Measurements from ENCODE around the gene FGF12.
A peak's percentile ranks its signal among the peaks of the same experiment; 100 is the strongest.

FGF12 gene

DNA sequence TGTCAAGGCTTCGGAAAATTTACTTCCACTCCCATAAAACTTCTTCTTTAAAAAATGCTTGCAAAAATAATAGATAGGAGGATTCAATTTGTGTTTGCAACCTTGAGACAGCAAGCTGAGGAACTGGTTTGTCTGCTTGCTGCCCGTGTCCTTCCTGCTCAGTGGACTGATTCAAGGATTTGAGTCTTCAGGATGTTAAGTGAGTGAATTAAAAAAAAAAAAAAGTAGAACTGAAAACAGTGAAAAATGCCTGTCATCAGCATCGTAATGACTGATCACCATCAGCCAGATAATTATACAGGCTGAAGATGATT lies 453.7 kb downstream of the FGF12 start:
- Histone ChIP-seq H3K4me1 (ENCODE audit: low read length) (peaks cover 9% of the 10 kb centered on the region), H3K27ac (ENCODE audit: low read length) (no peak overlapping the region), H2AFZ (ENCODE audit: low read depth, low read length) (no peak overlapping the region), H3K79me2 (ENCODE audit: low read length) (no peaks in the 10 kb centered on the region), H3K36me3 (replicated peaks; ENCODE audit: low read depth, low read length) (no peaks in the 10 kb centered on the region), H3K4me3 (ENCODE audit: low read length) (no peak overlapping the region), H3K9me3 (ENCODE audit: insufficient read depth, low read length) (no peaks in the 10 kb centered on the region), H3K27me3 (ENCODE audit: low read depth, low read length) (no peaks in the 10 kb centered on the region), H3K4me2 (ENCODE audit: low read length) (peak overlapping the region; percentile 22; the same call in 1 of the 2 replicates), H4K20me1 (ENCODE audit: insufficient read depth, low read length) (no peaks in the 10 kb centered on the region), H3K9ac (ENCODE audit: low read length) (no peak overlapping the region)
- no peak for TF ChIP-seq EZH2phosphoT487 (IDR thresholded peaks at IDR 0.05; ENCODE audit: low read depth)
- TF ChIP-seq CTCF (IDR thresholded peaks at IDR 0.05; ENCODE audit: low read depth, low read length) = no peak

DNA sequence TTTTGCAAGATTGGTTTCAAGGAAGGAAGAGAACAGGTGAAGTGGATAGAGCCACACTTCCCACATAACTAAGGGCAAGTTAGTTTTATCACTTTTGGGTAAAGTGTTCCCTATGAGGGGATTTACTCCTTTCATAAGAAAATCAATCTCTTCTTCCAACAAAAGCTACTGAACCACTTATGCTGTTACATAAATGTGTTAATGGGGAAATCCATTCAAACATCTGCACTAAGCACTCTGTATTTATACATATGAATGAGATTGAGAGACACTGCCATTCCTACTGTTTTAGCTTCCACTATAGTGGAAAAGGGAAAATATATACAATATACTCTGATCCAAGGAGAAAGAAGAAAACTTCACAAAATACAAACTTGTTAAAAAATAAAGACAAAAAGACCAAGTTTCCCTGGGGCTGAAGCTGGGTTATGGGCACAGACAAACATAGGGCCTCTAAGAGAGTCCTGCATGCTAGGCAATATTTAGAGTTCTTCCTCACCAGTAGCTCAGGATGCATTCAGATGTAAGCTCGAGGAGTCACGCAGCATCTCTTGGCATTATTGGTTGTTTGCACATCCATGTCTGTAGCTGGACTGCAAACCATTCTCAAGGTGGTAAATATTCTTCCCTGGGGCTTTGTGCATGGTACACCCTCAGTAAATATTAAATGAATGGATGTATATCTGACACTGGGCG lies 454.2 kb downstream of the FGF12 start:
- no peaks in the 10 kb centered on the region for H3K27me3 ChIP-seq (ENCODE audit: low read depth, low read length)
- no peaks in the 10 kb centered on the region for H3K9me3 ChIP-seq (ENCODE audit: insufficient read depth, low read length)
- H2AFZ ChIP-seq (ENCODE audit: low read depth, low read length) = no peak overlapping the region
- no peak overlapping the region for H3K9ac ChIP-seq (ENCODE audit: low read length)
- no peak overlapping the region for H3K4me3 ChIP-seq (ENCODE audit: low read length)
- TF ChIP-seq EZH2phosphoT487 (IDR thresholded peaks at IDR 0.05; ENCODE audit: low read depth) (no peak), CTCF (IDR thresholded peaks at IDR 0.05; ENCODE audit: low read depth, low read length) (no peak)
- H4K20me1 ChIP-seq (ENCODE audit: insufficient read depth, low read length) = no peaks in the 10 kb centered on the region
- H3K4me2 ChIP-seq (ENCODE audit: low read length) = peak overlapping the region; percentile 22; the same call in 1 of the 2 replicates
- H3K4me1 ChIP-seq (ENCODE audit: low read length) = peaks cover 9% of the 10 kb centered on the region
- no peaks in the 10 kb centered on the region for H3K36me3 ChIP-seq (replicated peaks; ENCODE audit: low read depth, low read length)
- no peaks in the 10 kb centered on the region for H3K79me2 ChIP-seq (ENCODE audit: low read length)
- no peak overlapping the region for H3K27ac ChIP-seq (ENCODE audit: low read length)

DNA sequence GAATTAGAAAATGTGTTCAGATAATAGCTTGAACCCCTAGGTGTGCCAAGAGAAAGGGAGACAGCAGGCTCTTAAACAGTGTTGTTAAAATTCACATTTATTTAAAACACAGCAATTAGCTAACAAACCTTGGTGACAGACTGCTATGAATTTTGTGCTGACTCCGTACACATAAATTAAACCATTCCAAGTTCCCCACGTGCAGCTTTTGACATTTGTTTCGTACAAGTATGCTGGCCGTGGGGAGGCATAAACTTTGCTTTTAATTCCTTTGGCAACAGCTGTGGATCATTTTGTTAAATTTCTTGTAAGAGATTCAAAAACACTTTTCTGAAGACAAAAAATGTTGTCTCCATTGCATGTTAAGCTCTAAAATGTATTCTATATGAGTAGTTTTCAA lies 465.3 kb downstream of the FGF12 start:
- no peak overlapping the region for H3K4me3 ChIP-seq (ENCODE audit: low read length)
- H3K4me2 ChIP-seq (ENCODE audit: low read length) = no peak overlapping the region
- no peaks in the 10 kb centered on the region for H3K4me1 ChIP-seq (ENCODE audit: low read length)
- no peak overlapping the region for H2AFZ ChIP-seq (ENCODE audit: low read depth, low read length)
- H3K36me3 ChIP-seq (replicated peaks; ENCODE audit: low read depth, low read length) = no peaks in the 10 kb centered on the region
- H4K20me1 ChIP-seq (ENCODE audit: insufficient read depth, low read length) = no peaks in the 10 kb centered on the region
- no peak for TF ChIP-seq EZH2phosphoT487 (IDR thresholded peaks at IDR 0.05; ENCODE audit: low read depth)
- no peak for TF ChIP-seq CTCF (IDR thresholded peaks at IDR 0.05; ENCODE audit: low read depth, low read length)
- no peaks in the 10 kb centered on the region for H3K9me3 ChIP-seq (ENCODE audit: insufficient read depth, low read length)
- no peak overlapping the region for H3K27ac ChIP-seq (ENCODE audit: low read length)
- H3K79me2 ChIP-seq (ENCODE audit: low read length) = no peaks in the 10 kb centered on the region
- no peaks in the 10 kb centered on the region for H3K27me3 ChIP-seq (ENCODE audit: low read depth, low read length)
- H3K9ac ChIP-seq (ENCODE audit: low read length) = no peak overlapping the region

GRCh38 chr3:192261135-192261534 lies 466.2 kb downstream of the FGF12 start:
- H3K27me3 ChIP-seq (ENCODE audit: low read depth, low read length) = no peaks in the 10 kb centered on the region
- H3K9me3 ChIP-seq (ENCODE audit: insufficient read depth, low read length) = no peaks in the 10 kb centered on the region
- no peaks in the 10 kb centered on the region for H3K4me1 ChIP-seq (ENCODE audit: low read length)
- H3K36me3 ChIP-seq (replicated peaks; ENCODE audit: low read depth, low read length) = no peaks in the 10 kb centered on the region
- no peak overlapping the region for H3K9ac ChIP-seq (ENCODE audit: low read length)
- no peak overlapping the region for H3K4me3 ChIP-seq (ENCODE audit: low read length)
- H3K27ac ChIP-seq (ENCODE audit: low read length) = no peak overlapping the region
- TF ChIP-seq EZH2phosphoT487 (IDR thresholded peaks at IDR 0.05; ENCODE audit: low read depth) (no peak), CTCF (IDR thresholded peaks at IDR 0.05; ENCODE audit: low read depth, low read length) (no peak)
- H4K20me1 ChIP-seq (ENCODE audit: insufficient read depth, low read length) = no peaks in the 10 kb centered on the region
- H3K4me2 ChIP-seq (ENCODE audit: low read length) = no peak overlapping the region
- H2AFZ ChIP-seq (ENCODE audit: low read depth, low read length) = no peak overlapping the region
- H3K79me2 ChIP-seq (ENCODE audit: low read length) = no peaks in the 10 kb centered on the region

Measured in OCI-LY3 (cell line).